K562 (cell line): ENCODE measurements around the gene NAT9.

Experiments
- GTF2F1 ChIP-seq: IDR thresholded peaks from 2 replicates; pipeline ENCODE4 v1.6.1; 2011; ENCODE audit warnings: low read depth, low read length, improper control_type of control experiment
- NR2C2 ChIP-seq, 2 experiments: fragments of 200-800 bp in 1 of 2; sonication (Bioruptor generic) in 1 of 2; sonication (generic) in 1 of 2; formaldehyde crosslinking in 1 of 2; IDR thresholded peaks; 2 replicates each; pipeline versions ENCODE4 v1.6.1 to v1.8.0; 2016 to 2022; ENCODE audit warnings: mild to moderate bottlenecking in 1 of 2, missing compliant biosample characterization in 1 of 2, missing genetic modification characterization in 1 of 2, missing genetic modification reagents in 1 of 2
- RAD21 ChIP-seq, 2 experiments: fragments of 250-450 bp in 1 of 2; fragments of 450-650 bp in 1 of 2; sonication (Bioruptor Pico) in 1 of 2; formaldehyde crosslinking in 1 of 2; IDR thresholded peaks in 1 of 2; conservative IDR thresholded peaks in 1 of 2; 2 replicates each; pipeline versions ENCODE4 v1.4.0 to v1.8.0; 2020 to 2022; ENCODE audit warnings: mild to moderate bottlenecking in 2 of 2, moderate library complexity in 1 of 2
- RHOXF2B ChIP-seq: fragments of 250-450 bp; sonication (Bioruptor Pico); conservative IDR thresholded peaks from 2 replicates; pipeline ENCODE4 v1.5.1; 2021
- STAT6 ChIP-seq: sonication (generic); formaldehyde crosslinking; IDR thresholded peaks from 2 replicates; pipeline ENCODE4 v1.8.1; 2023; ENCODE audit warnings: mild to moderate bottlenecking, missing genetic modification reagents
- TFAM ChIP-seq: fragments of 250-450 bp; sonication (Bioruptor Pico); conservative IDR thresholded peaks from 2 replicates; pipeline ENCODE4 v1.5.0; 2021; ENCODE audit warnings: mild to moderate bottlenecking, moderate library complexity
- TF ChIP-seq, protein P1 (sequence below), 2 experiments: fragments of 450-650 bp; formaldehyde crosslinking in 1 of 2; IDR thresholded peaks; 2 replicates each; pipeline versions ENCODE4 v1.4.0 to v1.6.1; 2014 to 2020; ENCODE audit warnings: mild to moderate bottlenecking in 2 of 2, borderline replicate concordance in 1 of 2, low read depth in 1 of 2

DNA sequence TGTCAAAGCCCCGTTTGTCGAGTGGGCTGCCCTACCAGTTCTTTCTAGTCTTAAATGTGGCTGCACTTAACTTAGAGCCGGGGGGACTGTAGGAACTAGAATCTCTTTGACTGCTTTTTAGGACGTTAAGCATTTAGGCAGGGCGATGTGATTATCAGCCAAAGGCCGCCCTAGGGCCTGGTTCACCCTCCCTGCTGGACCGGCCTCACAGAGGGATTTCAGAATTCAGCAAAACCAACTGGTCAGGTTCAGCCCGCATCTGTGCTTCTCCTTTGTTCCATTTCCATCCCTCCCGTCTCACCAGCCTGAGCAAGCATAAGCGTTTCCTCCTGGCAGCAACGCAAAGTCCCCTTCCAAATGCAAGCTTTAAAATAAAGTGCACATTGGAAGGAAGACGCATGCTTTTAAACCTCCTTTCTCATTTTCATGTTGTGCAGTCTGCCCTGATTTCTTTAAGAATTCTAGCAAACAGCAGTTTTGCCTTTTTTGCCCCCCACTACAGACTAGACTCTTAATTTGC, 16.5 kb upstream of the NAT9 start:
- TF ChIP-seq RHOXF2B: no peak
- TF ChIP-seq, protein P1, sequence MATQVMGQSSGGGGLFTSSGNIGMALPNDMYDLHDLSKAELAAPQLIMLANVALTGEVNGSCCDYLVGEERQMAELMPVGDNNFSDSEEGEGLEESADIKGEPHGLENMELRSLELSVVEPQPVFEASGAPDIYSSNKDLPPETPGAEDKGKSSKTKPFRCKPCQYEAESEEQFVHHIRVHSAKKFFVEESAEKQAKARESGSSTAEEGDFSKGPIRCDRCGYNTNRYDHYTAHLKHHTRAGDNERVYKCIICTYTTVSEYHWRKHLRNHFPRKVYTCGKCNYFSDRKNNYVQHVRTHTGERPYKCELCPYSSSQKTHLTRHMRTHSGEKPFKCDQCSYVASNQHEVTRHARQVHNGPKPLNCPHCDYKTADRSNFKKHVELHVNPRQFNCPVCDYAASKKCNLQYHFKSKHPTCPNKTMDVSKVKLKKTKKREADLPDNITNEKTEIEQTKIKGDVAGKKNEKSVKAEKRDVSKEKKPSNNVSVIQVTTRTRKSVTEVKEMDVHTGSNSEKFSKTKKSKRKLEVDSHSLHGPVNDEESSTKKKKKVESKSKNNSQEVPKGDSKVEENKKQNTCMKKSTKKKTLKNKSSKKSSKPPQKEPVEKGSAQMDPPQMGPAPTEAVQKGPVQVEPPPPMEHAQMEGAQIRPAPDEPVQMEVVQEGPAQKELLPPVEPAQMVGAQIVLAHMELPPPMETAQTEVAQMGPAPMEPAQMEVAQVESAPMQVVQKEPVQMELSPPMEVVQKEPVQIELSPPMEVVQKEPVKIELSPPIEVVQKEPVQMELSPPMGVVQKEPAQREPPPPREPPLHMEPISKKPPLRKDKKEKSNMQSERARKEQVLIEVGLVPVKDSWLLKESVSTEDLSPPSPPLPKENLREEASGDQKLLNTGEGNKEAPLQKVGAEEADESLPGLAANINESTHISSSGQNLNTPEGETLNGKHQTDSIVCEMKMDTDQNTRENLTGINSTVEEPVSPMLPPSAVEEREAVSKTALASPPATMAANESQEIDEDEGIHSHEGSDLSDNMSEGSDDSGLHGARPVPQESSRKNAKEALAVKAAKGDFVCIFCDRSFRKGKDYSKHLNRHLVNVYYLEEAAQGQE (IDR thresholded peaks at IDR 0.05; ENCODE audit: borderline replicate concordance): no peak
- TF ChIP-seq, protein P1 (CRISPR knock-in tag; IDR thresholded peaks at IDR 0.05; ENCODE audit: low read depth): no peak
- TF ChIP-seq NR2C2 (CRISPR knock-in tag; IDR thresholded peaks at IDR 0.05): no peak
- no peak for TF ChIP-seq NR2C2 (tag; IDR thresholded peaks at IDR 0.05)
- TF ChIP-seq STAT6: no peak
- TF ChIP-seq GTF2F1: no peak
- no peak for TF ChIP-seq RAD21 (CRISPR knock-in tag; conservative IDR thresholded peaks at IDR 0.05 in 1 of 2, IDR thresholded peaks at IDR 0.05 in 1 of 2)
- no peak for TF ChIP-seq TFAM (CRISPR knock-in tag)
